Epithelial cell of proximal tubule (primary cell): Measurements from ENCODE around the gene ENHO. TPM values are rescaled to one million over a fixed set of nuclear protein-coding genes. Genes with fewer than 3 reads are reported as not detected.

Experiments
- DNase-seq: peaks from one replicate; pipeline ENCODE4 v3.0.0-alpha.2; 2011; ENCODE audit warnings: low read depth
- H3K4me3 ChIP-seq: 2 replicates; pipeline ENCODE4 v1.5.1; 2011; ENCODE audit warnings: low read depth, mild to moderate bottlenecking, low read length
- total RNA-seq: library from RNA; depleted of rRNA; stranded (reverse); fragments of >200 nt; gene quantifications from 2 replicates; pipeline ENCODE4 v1.2.3, GENCODE V29; 2015
- TF ChIP-seq, protein P1 (sequence below): conservative IDR thresholded peaks from 2 replicates; pipeline ENCODE4 v1.5.1; 2012; ENCODE audit warnings: low read depth, mild to moderate bottlenecking, low read length

ENHO gene
- total RNA-seq, 1 donor from 2014 or later, result 0.75 TPM

DNA sequence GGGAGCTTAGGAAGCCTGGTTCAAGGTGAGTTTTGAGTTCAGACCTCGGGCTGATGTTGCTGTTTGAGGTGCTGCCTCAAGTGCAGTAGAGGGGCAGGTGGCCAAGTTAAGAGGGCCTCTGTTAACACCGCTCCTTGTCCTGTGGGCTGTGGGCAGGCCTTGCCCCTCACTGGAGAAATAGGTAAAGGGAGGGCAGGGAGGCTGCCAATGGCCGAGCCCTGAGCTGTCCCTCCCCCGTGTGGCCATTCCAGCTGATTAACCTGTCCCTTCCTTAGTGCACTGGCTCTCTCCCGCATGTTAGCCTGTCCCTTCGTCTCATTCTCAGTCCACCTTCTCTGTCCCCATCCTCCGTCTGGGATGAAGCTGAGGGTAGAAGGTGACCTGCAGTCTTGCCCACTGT lies 45.3 kb upstream of the ENHO start:
- TF ChIP-seq, protein P1, sequence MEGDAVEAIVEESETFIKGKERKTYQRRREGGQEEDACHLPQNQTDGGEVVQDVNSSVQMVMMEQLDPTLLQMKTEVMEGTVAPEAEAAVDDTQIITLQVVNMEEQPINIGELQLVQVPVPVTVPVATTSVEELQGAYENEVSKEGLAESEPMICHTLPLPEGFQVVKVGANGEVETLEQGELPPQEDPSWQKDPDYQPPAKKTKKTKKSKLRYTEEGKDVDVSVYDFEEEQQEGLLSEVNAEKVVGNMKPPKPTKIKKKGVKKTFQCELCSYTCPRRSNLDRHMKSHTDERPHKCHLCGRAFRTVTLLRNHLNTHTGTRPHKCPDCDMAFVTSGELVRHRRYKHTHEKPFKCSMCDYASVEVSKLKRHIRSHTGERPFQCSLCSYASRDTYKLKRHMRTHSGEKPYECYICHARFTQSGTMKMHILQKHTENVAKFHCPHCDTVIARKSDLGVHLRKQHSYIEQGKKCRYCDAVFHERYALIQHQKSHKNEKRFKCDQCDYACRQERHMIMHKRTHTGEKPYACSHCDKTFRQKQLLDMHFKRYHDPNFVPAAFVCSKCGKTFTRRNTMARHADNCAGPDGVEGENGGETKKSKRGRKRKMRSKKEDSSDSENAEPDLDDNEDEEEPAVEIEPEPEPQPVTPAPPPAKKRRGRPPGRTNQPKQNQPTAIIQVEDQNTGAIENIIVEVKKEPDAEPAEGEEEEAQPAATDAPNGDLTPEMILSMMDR, result no peak
- DNase-seq, result no peak
- no peak overlapping the region for H3K4me3 ChIP-seq

DNA sequence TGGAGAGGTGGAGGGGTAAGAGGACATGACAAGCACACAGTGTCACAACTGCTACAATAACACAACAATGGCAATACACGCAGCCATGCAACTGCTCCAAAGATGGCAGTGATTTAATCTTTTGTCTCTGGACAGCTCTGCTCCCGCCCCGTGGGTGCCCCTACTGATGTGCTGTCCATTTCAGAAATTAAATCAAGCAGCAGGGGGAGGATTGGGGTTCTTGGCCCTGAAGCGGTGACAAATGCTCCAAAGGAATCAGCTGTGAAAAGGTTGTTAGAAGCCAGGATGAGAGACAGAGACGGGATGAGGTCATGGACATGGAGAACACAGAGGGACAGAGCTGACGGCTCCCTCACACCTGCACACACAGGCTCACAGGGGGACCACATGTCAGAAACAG lies 44.2 kb upstream of the ENHO start:
- H3K4me3 ChIP-seq, result no peak overlapping the region
- TF ChIP-seq, protein P1, result no peak
- no peak for DNase-seq

DNA sequence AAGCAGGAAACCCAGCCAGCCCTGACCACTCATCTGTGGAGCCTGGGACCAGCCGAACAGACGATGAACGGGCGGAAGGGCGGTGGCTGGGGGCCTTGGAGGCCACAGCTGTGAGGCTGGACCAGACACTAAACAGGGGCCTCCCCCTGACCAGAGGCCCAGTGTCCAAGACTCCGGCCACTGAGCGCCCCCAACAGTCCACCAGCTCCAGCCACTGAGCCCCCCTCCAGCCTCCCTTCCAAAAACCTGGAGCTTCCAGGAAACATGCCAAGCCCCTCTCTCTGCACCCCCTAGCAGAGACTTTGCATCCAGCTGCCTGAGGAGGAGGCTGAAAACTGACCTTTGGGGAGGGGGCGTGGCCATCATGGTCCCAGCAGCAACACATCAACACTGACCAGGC lies 43.5 kb upstream of the ENHO start:
- no peak overlapping the region for H3K4me3 ChIP-seq
- TF ChIP-seq, protein P1, result no peak
- DNase-seq, result no peak

DNA sequence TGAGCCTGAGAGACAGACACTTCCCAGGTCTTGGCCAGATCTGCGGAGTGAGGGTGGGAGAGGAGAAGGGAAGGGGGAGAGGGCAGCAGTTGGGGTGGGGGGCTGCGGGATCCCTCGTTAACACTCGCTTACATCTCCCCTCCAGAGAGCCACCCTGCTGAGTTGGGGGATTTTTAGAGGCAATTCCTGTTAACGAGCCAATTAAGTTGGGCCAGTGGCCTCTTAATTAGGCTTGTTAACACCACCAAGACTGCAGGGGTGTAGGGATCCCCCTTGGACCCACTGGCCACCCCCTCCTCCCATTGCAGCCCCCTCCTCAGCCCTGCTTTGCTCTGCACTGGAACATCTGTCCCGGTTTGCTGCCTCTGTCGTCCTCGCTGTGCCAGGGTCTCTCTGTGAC lies 43.1 kb upstream of the ENHO start:
- TF ChIP-seq, protein P1, result no peak
- no peak for DNase-seq
- no peak overlapping the region for H3K4me3 ChIP-seq

DNA sequence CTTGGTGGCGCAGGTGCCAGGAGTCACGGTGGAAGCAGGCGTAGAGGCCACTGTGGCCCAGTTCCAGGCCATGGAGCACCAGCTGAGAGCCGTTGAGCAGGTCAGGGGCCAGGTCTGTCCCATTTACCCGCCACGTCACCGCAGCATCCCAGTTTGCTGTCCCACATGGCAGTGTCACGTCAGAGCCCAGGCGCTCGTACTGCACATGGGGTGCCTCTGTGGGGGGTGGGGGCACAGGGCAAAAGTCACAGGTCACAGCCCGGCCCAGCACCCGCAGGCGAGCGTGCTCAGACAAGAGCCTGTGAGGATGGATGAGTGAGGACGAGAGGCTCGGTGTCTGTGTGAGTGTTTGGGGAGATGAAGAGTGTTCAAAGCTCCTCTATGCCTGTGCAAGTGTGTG lies 41.8 kb upstream of the ENHO start:
- TF ChIP-seq, protein P1, result no peak
- no peak for DNase-seq
- no peak overlapping the region for H3K4me3 ChIP-seq

DNA sequence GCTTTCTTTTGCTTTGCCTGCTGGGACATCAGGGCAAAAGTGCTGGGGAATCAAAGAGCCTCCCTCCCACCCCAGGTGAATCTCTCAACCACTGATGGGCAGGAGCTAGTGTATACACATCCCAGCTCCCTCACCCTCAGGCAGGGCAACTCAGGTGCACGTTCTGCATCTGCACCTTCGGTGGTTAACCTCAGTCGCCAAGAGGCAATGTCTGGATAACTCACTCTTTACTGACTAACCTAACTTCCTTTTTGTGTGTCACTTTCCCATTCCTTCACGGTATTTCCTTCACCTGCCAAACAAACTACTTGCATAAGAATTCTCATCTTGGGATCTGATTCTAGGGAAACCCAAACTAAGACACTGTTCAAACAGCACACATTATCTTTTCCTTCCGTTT lies 40.5 kb upstream of the ENHO start:
- H3K4me3 ChIP-seq, result no peak overlapping the region
- no peak for DNase-seq
- TF ChIP-seq, protein P1, result no peak

DNA sequence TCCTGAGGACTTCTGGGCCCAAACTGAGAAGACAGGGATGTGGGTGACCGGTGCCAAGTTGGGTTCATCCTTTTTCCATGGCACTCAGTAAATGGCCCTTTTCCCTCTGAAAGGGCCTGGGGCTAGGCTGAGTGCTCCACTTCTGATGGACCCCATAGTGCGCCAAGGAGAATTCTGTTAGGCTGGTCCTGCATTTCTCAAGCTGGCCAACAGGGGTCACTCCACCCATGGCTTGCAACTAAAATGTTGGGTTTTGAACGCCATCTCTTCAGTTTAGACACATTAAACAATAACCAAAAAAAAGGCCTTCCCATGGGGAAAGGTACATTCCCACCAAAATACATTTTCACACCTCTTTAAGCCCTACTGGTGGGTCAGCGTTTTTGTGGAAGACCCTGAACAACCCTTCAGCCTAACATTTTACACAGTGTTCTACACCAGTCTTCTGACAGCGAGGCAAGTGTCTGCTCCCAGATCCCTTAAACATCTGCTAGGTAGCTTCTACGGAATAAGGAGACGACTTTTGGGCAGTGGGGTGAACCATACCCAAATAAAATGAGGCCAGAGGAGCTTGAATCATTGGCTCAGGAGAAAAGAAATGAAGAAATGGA lies 39.5 kb upstream of the ENHO start:
- no peak overlapping the region for H3K4me3 ChIP-seq
- TF ChIP-seq, protein P1, result peak; percentile 64
- no peak for DNase-seq
